Measurements from ENCODE around the gene CHCHD10.

The CHCHD10 gene

DNA sequence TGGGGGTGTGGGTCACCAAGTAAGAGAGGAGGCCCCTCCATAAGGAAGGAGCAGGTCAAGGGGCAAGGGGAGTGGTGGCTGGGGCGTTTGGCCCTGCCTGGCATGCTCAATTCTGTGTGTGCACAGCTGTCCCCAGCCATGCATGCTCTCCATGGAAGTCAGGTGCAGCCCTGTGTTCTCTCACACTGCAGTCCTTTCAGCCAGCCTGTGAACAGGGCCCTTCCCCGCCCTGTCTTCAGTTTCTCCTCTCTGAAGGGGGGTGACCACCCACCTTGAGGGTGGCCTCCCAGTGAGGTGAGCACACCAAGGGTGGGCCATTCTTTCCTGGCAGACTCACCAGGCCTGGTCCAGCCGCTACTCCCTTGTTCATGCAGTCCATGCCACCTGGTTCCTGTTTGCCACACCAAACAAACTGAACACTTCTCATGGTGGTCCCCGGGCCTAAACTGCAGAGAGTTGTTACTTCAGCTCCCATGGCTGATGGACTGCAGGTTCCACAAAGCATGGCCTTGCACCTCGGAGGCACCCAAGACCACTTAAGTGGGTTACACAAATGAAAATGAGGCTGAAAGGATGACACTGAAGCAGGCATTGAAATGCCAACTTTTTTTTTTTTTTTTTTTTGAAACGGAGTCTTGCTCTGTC is 1.7 kb upstream of the CHCHD10 start:
- DNase-seq, result no peak

DNA sequence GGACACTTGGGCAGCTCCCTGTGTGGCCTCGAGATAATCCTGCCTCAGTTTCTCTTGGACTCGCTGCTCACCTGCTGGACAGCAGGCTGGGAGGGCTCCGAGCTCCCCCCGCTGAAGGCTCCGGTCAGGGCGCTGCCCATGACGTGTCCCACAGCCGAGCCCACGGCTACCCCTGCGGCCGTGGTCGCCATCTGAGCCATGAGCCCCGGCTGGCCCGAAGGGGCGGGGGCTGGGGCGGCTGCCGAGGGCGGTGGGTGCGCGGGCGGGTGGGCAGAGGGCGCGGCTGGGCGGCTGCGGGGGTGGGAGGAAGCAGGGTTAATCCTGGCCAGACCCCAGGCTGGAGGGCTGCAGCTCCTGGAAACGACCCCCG is 484 bp downstream of the CHCHD10 start:
- no peak for DNase-seq

GRCh38 chr22:23764899-23765881 is 2.6 kb downstream of the CHCHD10 start:
- no peak for DNase-seq

DNA sequence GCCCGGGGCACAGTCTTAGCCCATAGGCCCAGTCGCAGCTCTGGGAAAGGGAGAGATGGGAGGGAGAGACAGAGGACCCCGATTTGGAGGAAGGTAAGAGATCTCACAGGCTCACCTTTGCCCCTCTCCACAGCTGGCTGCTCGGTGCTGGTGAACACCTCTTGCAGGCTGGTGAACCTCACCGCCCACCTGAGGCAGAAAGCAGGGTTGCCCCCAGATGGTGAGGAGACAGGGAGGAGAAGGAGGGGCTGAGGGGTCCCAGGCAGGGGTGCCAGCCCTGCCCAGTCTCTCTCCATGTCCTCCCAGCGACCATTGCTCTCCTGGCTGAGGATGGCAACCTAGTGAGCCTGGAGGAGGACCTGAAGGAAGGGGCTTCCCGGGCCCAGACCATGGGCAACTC is 3.8 kb downstream of the CHCHD10 start:
- DNase-seq, result no peak

DNA sequence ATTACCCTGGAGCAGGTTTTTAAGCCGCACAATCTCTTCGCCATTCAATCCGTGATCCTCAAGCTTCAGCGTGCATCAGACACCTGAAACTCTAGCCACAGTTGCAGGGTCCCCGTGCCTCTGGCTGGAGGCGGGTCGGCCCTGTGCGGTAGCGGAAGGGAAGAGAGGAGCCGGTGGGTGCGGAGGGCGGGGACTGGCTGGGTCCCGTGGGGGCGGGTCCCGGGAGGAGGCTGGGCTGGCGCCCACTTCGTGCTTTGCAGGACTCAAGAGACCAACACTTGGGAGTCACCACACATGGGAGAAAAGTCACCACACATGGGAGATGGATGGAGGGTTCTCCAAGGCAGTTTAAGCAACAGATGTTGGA is 4.2 kb downstream of the CHCHD10 start:
- DNase-seq, result peak; percentile 43 to 54

DNA sequence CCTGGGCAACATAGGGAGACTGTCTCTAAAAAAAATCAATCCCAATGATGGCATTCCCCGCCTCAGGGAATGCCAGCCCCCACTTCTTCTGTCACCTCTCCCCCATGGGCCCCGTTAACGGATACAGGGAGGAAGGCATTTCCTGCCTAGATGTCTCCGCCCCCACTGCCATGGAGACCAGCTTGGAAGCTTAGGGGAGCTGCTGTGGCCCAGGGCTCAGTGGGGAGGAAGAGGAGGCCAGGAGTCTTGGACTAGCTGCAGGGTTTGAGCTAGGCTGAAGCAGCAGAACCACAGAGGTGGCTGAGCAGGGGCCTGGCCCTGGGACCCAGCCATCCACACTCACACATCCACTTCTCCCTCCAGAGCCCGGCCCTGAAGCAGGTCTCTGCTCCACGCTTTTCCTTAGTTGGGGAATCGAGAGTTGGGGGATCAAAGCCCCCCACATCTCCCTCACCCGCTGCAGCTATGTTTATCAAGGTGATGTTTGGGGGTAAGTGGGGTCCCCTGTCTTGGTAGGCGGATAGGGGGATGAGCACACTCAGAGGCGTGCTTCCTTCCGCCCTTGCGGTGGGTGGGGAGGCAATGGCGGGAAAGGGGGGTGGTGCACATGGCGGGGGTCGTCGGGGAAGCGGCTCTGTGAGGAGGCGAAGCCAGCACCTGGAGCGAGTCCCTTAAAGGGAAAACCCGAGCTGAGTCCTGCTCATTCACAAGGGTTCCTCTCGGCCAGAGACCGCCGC is 4.8 kb downstream of the CHCHD10 start, which contains the start of gene C22orf15:
Gene C22orf15 (plus strand): TSS at position 149 of the 737 bp plus-strand sequence. CDS start 317 bp downstream, at position 466.
- no peak for DNase-seq

DNA sequence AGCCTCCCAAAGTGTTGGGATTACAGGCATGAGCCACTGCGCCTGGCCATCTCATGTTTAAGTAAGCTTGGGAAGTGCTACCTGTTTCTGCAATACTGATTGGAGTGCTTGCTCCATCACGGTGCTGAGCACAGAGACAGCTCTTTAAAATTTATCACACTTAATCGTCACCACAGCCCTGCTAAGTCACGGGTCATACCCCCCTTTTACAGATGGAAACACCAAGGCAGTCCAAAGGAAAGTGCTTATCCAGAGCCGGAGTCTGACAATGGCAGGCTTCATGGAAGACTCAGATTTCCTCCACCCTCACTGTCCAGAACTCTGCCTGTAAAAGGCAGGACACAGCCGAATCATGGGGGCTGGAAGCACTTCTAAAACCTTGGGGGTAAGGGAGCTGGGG is 7.7 kb downstream of the CHCHD10 start:
- DNase-seq, result no peak

GRCh38 chr22:23759566-23759965 is 8.2 kb downstream of the CHCHD10 start:
- no peak for DNase-seq

- no peak for DNase-seq
These were observed 10.9 kb downstream of the CHCHD10 start for GRCh38 chr22:23756891-23757290.

GRCh38 chr22:23755711-23756110 is 12.1 kb downstream of the CHCHD10 start:
- DNase-seq, result no peak

DNA sequence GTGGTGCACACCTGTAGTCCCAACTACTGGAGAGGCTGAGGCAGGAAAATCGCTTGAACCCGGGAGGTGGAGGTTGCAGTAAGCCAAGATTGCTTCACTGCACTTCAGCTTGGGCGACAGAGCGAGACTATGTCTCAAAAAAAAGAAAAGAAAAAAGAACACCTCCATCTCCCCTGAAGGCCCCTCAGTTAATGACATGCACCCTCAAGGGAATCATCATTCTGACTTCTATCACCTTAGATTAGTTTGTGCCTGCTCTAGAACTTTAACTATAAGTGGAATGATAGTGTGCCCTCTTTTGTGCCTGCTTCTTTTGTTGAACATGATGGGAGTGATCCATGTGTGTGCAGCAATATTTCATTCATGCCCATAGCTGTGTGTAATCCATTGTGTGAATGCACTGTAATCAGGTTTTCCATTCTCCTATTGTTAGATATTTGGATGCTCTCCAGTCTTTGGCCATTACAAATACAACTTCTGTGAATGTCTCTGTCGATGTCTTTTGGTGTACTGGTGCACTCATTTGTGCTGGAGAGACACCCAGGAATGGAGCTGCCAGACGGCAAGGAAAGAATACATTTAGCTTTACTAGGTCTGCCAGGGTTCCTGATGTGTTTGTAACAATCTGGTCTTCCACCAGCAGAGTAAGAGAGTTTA is 12.7 kb downstream of the CHCHD10 start:
- DNase-seq, result no peak

DNA sequence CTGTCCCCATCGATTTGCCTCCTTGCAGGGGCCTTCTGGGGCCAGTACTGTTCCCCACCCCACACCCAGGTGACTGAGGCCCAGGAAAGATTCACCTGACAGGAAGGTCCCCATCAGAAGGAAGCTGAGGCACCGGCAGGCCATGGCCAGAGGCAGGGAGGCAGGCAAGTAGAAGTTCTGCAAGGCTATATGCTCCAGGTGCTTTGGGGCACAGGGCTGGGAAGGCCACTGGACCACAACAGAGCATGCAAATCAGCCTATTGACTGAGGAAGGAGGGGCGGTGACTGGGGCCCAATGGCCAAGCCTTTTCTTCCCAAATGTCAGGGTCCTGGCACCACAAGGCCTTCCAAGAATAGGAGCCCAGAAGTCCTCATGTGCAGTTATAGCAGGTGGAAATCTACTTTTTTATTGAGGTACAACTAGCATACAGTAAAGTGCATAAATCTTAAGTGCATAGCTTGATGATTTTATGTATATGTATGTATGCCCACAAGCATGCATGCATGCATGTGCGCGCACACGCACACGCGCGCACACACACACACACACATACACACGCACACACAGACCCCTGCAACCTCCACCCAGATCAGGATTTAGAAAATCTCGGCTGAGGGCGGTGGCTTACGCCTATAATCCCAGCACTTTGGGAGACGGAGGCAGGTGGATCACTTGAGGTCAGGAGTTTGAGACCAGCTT is 13.4 kb downstream of the CHCHD10 start, which contains the start of gene VPREB3:
Gene VPREB3 (minus strand): TSS at position 206 of the 700 bp plus-strand sequence. CDS start 62 bp downstream, at position 144.
- DNase-seq, result no peak

DNA sequence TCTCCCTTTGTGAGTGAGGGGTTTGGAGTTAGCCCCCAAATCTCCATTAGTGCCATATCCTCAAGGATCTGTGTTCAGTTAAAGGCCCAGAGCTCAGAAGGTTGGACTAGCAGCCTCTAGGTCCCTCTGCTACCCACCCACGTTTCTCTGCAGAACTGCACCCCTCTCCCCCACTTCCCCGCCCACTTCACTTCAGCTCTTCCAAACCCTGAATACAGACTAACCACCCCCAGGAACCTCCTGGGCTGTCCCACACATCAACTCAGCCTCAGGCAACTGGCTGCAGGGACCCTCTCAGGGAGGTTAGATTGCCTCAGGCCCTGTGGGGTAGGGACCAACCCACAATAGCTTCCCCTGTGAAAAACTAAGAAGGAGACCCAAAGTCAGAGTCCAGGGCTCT is 14.4 kb downstream of the CHCHD10 start:
- no peak for DNase-seq

DNA sequence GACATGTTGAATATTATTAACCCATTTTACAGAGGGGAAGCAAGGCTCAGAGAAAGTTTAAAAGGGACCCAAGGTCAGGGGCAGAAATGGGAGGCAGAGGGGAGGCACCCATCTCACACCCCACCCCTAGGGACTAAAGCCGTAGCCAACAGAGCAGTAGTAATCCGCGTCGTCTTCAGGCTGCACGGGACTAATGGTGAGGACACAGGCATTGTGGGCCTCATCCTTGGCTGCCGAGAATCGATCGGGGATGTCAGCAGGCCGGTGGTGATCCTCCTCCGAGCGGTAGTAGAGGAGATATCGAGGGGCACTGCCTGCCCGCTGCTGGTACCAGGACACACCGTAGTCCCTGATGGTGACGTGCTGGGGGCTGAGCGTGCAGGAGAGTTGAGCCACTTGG is 15.0 kb downstream of the CHCHD10 start:
- no peak for DNase-seq

DNA sequence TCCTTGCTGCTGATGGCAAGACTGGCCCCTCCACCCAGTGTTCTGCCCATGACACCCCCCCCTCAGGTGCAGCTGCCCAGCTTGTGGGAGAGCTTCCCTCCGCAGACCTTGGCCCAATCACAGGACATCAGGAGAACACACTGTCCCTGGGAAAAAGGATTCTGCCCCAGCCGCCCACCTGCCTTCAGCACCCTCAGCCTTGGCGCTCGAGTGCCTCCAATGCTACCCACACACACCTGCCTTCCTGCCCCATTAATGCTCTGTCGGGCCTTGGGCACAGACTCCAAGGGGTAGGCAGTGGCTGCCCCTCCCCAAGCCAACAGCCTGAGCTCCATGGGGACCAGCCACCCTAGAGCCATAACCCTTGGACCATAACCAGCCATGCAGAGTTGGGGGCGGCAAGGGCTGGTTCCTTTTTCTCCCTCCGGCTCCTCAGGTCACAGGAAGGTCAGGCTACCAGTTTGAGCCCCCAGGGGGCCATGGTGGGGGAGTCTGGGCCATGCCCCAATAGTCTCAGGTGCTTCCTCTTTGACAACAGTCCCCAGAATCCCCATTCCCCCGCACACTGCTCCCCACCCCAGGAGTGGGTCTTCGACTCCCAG is 15.6 kb downstream of the CHCHD10 start:
- no peak for DNase-seq

GRCh38 chr22:23751441-23751996 is 16.3 kb downstream of the CHCHD10 start:
- DNase-seq, result peak in 1 of 2 donors; percentile 26

DNA sequence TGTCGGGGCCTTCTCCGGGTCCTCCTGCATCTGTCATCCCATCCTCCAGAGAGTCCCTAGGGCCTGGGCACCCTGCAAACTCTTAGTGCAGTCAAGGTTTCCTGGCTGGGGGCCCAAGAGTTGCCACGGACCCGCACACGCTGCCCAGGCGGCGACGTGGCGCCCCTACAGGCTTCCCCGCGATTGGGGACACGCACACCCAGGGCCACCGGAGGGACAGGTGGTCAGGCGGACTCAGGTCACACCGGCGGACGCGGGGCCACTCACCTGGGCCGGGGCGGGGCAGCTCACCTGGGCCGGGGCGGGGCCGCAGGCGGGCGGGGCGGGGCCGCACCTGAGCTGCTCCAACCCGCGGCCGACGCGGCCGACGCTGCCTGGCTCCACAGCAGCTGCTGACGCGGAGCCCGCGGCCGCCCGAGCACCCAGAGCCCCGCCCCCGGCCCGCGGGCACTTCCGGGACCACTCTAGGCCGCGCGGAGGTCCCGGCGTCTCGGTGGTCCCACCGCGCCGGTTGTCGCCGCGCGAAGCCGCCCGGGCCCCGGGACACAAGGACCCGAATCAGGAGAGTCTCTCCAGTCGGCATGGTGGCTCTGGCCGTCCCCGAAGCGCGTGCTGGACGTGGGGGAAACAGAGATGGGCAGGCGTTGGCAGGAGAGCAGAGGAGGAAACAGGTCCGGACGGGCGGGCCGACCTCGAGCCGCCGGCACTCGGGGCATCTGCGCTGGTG is 16.9 kb downstream of the CHCHD10 start, which contains the start of gene ZNF70:
Gene ZNF70 (minus strand): TSS at position 399 of the 727 bp plus-strand sequence. CDS start 5,972 bp downstream, outside the sequence.
- peak; percentile 80 to 85 for DNase-seq

DNA sequence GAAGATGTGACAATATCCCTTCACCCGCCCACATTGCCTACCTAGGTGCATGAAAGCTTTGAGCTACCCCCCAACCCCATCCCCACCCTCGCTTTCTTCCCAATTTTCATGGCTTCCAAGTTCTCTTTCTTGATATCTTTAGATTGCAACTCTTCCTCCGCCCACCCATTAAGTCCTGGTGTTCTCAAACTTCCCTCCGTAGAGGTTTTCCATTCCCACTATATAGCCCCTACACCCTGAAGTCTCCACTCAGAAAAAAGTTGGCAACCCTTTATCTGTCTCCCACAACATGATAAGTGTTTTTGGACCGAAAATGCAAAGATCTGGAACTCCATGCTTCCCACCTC is 17.4 kb downstream of the CHCHD10 start:
- no peak for DNase-seq

DNA sequence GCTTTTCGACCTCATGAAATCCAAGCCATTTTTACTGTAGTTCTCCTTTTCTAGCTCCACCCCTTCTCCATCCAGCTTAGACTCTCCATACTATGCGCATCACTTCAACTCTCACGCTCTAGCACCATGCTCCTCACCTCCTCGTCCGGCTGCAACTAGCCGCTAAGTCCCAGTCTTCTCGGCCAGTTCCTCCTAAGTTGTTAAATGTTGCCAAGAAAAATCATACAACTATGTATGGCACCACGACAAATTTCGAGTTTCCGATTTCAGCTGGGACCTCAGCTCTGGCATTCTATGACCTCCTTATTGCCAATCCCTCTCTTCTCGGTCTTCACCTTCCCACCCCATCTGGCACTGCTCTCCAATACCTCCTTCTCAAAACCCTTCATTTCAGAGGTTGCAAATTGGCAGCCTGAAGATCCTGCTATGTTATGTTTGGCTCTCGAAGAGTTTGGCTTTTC is 17.9 kb downstream of the CHCHD10 start:
- no peak for DNase-seq

- no peak for DNase-seq
These were observed 22.0 kb downstream of the CHCHD10 start for GRCh38 chr22:23745791-23746190.
